Measurements from ENCODE around the gene LARP1. TPM values are rescaled to one million over a fixed set of nuclear protein-coding genes. Genes with fewer than 3 reads are reported as not detected.
"Not testable (repeated sequence)": the region's sequence is repeated elsewhere in the genome, so short reads cannot be mapped to it uniquely, and the experiment has no call there.

LARP1 gene
- polyA plus RNA-seq, 4 donors, result 109 to 151 (median 135) TPM

- DNase-seq (ENCODE audit: low read depth in 4 of 4, low spot score in 3 of 4), result not testable (repeated sequence)
Measured at GRCh38 chr5:154759868-154760267, 4.7 kb downstream of the LARP1 start.

GRCh38 chr5:154761046-154761736 is 6.0 kb downstream of the LARP1 start:
- DNase-seq (ENCODE audit: low read depth in 4 of 4, low spot score in 3 of 4), result no peak

GRCh38 chr5:154762261-154762660 is 7.1 kb downstream of the LARP1 start:
- DNase-seq (ENCODE audit: low read depth in 4 of 4, low spot score in 3 of 4), result no peak

GRCh38 chr5:154762700-154763099 is 7.5 kb downstream of the LARP1 start:
- no peak for DNase-seq (ENCODE audit: low read depth in 4 of 4, low spot score in 3 of 4)

GRCh38 chr5:154764967-154765366 is 9.8 kb downstream of the LARP1 start:
- DNase-seq (ENCODE audit: low read depth in 4 of 4, low spot score in 3 of 4), result no peak

GRCh38 chr5:154765396-154765925 is 10.3 kb downstream of the LARP1 start:
- DNase-seq (ENCODE audit: low read depth in 4 of 4, low spot score in 3 of 4), result no peak

GRCh38 chr5:154766558-154767281 is 11.5 kb downstream of the LARP1 start:
- no peak for DNase-seq (ENCODE audit: low read depth in 4 of 4, low spot score in 3 of 4)

- DNase-seq (ENCODE audit: low read depth in 4 of 4, low spot score in 3 of 4), result no peak
Measured at GRCh38 chr5:154767576-154767975, 12.4 kb downstream of the LARP1 start.

- no peak for DNase-seq (ENCODE audit: low read depth in 4 of 4, low spot score in 3 of 4)
Measured at GRCh38 chr5:154768207-154768606, 13.0 kb downstream of the LARP1 start.

- no peak for DNase-seq (ENCODE audit: low read depth in 4 of 4, low spot score in 3 of 4)
Measured at GRCh38 chr5:154770111-154770510, 14.9 kb downstream of the LARP1 start.

GRCh38 chr5:154771383-154771901 is 16.3 kb downstream of the LARP1 start:
- DNase-seq (ENCODE audit: low read depth in 4 of 4, low spot score in 3 of 4), result no peak

- no peak for DNase-seq (ENCODE audit: low read depth in 4 of 4, low spot score in 3 of 4)
Measured at GRCh38 chr5:154773326-154773725, 18.1 kb downstream of the LARP1 start.

GRCh38 chr5:154776167-154776566 is 21.0 kb downstream of the LARP1 start:
- DNase-seq (ENCODE audit: low read depth in 4 of 4, low spot score in 3 of 4), result no peak

GRCh38 chr5:154778534-154778933 is 23.4 kb downstream of the LARP1 start:
- DNase-seq (ENCODE audit: low read depth in 4 of 4, low spot score in 3 of 4), result no peak

GRCh38 chr5:154779105-154779504 is 23.9 kb downstream of the LARP1 start:
- no peak for DNase-seq (ENCODE audit: low read depth in 4 of 4, low spot score in 3 of 4)

- DNase-seq (ENCODE audit: low read depth in 4 of 4, low spot score in 3 of 4), result no peak
Measured at GRCh38 chr5:154780128-154780527, 25.0 kb downstream of the LARP1 start.

GRCh38 chr5:154782326-154782725 is 27.1 kb downstream of the LARP1 start:
- no peak for DNase-seq (ENCODE audit: low read depth in 4 of 4, low spot score in 3 of 4)

- DNase-seq (ENCODE audit: low read depth in 4 of 4, low spot score in 3 of 4), result no peak
Measured at GRCh38 chr5:154782812-154783592, 27.8 kb downstream of the LARP1 start.

GRCh38 chr5:154783774-154784460 is 28.7 kb downstream of the LARP1 start:
- no peak for DNase-seq (ENCODE audit: low read depth in 4 of 4, low spot score in 3 of 4)

- no peak for DNase-seq (ENCODE audit: low read depth in 4 of 4, low spot score in 3 of 4)
Measured at GRCh38 chr5:154784856-154785255, 29.7 kb downstream of the LARP1 start.
